ENCODE measurements around the gene SP4.

Gene SP4

DNA sequence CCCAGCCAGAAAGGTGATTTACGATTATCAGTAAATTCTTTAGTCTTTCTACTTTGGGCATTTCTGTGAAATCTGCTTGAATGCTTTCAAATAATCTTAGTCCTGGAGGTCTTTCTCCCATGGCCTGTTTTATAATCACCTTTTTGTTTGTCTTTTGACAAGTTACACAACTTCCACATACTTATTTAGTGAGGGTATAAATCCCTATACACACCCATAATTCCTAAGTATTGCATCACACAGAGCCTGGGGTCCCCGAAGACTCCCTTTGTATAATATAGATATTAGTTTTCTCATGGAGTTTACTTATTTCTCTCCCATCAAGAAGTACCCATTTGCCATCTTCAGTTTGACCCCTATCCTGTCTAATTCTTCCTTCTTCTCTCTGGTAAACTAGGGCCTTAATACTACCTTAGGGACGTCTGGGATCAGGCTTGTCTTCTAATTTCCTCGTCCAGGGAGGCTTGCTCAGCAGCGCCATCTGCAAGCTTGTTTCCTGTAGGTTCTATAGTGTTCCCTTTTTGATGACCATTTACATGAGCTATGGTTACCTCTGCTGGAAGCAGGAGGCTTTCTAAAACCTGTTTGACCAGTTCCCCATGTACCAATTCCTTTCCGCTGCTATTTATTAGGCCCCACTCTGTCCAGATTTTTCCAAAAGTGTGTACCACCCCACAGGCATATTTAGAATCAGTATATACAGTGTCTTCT, 123.1 kb downstream of the SP4 start:
- no peak overlapping the region for H3K27ac ChIP-seq
- no peak for TF ChIP-seq ZFX (IDR thresholded peaks at IDR 0.05; ENCODE audit: borderline replicate concordance)
- TF ChIP-seq, protein P1, sequence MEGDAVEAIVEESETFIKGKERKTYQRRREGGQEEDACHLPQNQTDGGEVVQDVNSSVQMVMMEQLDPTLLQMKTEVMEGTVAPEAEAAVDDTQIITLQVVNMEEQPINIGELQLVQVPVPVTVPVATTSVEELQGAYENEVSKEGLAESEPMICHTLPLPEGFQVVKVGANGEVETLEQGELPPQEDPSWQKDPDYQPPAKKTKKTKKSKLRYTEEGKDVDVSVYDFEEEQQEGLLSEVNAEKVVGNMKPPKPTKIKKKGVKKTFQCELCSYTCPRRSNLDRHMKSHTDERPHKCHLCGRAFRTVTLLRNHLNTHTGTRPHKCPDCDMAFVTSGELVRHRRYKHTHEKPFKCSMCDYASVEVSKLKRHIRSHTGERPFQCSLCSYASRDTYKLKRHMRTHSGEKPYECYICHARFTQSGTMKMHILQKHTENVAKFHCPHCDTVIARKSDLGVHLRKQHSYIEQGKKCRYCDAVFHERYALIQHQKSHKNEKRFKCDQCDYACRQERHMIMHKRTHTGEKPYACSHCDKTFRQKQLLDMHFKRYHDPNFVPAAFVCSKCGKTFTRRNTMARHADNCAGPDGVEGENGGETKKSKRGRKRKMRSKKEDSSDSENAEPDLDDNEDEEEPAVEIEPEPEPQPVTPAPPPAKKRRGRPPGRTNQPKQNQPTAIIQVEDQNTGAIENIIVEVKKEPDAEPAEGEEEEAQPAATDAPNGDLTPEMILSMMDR (IDR thresholded peaks at IDR 0.05) = peak; percentile 71

DNA sequence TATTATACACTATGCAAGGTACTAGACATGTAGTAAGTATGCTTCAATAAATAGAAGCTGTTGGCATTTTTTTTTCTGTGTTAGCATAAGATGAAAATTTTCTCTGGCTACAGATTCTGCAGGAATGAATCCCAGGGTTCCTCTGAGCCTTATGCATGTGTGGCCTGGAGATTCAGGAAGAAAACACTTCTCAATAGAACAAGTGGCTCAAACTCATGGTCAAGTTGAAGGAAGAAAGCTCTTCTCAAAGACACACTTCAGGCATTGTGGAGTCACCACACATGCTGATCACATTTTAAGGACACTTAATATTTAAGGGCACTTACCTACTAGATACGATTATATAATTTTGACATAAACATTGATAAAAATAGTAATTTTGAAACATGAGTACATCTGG, 134.5 kb downstream of the SP4 start:
- TF ChIP-seq ZFX (IDR thresholded peaks at IDR 0.05; ENCODE audit: borderline replicate concordance) = no peak
- TF ChIP-seq, protein P1 (IDR thresholded peaks at IDR 0.05) = no peak
- no peak overlapping the region for H3K27ac ChIP-seq

Data from 22Rv1 (cell line).